ENCODE measurements around the gene RBM20.
"Not testable (repeated sequence)": the region's sequence is repeated elsewhere in the genome, so short reads cannot be mapped to it uniquely, and the experiment has no call there.

RBM20 gene

GRCh38 chr10:110643653-110644597, at the start of gene RBM20:
TSS of gene RBM20 (plus strand) at chr10:110644336. CDS start at chr10:110644455, 119 bp downstream.
- no peak for DNase-seq

GRCh38 chr10:110597476-110597875, 46.7 kb upstream of the RBM20 start:
- no peak for DNase-seq

- DNase-seq, result no peak
Measured at GRCh38 chr10:110600487-110601101, 43.5 kb upstream of the RBM20 start.

GRCh38 chr10:110601581-110601980, 42.6 kb upstream of the RBM20 start:
- no peak for DNase-seq

DNA sequence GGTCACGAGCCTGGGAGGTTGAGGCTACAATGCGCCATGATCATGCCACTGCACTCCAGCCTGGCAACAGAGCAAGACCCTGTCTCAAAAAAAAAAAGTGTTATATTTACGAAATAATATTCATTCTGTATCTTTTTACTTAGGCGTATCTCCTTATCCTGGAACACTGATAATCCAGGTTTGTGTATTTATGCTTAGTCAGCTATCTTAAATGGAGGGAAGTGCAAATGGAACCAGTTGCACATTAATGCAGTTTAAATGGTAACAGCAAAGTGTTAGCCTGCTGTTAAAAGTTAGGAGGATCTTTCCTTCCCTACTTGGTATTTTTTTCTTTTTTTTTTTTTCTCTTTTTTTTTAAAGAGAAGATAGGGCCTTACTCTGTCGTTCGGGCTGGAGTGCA, 36.0 kb upstream of the RBM20 start:
- DNase-seq, result no peak

GRCh38 chr10:110609605-110610004, 34.5 kb upstream of the RBM20 start:
- no peak for DNase-seq

DNA sequence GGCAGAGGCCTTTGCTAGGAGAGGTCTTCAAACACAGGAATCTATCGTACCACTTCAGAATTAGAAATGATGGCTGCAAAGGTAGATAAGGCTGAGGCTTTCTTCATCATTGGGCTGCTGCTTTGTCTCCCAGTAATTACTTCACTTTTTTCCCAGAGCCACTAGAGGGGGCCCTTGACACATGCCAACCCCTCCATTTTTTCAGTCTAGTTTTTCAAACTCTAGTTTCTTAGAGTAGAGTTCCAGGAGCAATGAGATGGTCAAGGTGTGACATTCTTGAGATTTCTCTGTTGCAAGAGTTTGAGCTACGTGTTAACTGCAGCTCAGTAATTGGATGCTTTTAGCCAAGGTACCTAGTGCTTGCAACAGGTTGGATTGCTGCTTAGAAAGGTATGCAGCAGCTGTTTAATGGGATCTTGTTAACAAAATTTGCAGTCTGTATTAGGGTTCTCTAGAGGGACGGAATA, 33.8 kb upstream of the RBM20 start:
- DNase-seq, result no peak

DNA sequence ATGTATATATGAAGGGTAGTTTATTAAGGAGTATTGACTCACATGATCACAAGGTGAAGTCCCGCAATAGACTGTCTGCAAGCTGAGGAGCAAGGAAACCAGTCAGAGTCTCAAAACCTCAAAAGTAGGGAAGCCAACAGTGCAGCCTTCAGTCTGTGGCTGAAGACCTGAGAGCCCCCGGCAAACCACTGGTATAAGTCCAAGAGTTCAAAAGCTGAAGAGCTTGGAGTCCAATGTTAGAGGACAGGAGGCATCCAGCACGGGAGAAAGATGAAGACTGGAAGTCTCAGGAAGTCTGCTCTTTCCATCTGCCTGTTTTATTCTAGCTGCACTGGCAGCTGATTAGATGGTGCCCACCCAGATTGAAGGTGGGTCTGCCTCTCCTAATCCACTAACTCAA, 33.4 kb upstream of the RBM20 start:
- DNase-seq, result not testable (repeated sequence)

DNA sequence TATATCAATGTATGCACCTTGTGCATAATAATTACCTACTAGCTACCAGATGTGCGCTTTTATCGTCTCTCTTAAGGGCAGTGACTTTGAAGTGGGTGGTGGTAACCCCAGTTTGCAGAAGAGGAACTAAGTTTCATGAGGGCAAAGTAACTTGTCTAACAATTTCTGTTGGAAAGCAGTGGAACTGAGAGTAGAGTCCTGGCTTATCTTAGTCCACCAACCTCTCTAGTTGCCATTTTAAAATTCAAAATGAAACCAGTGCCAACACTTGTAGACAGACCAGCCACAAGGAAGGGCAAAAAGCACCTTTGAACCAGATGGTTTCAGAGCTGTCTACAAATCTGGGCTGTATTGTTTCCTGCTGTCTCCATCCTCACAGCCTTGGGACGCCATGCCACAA, 32.0 kb upstream of the RBM20 start:
- DNase-seq, result no peak

GRCh38 chr10:110612629-110613028, 31.5 kb upstream of the RBM20 start:
- no peak for DNase-seq

GRCh38 chr10:110613341-110613995, 30.7 kb upstream of the RBM20 start:
- DNase-seq, result no peak

- DNase-seq, result no peak
Measured at GRCh38 chr10:110613996-110614495, 30.1 kb upstream of the RBM20 start.

DNA sequence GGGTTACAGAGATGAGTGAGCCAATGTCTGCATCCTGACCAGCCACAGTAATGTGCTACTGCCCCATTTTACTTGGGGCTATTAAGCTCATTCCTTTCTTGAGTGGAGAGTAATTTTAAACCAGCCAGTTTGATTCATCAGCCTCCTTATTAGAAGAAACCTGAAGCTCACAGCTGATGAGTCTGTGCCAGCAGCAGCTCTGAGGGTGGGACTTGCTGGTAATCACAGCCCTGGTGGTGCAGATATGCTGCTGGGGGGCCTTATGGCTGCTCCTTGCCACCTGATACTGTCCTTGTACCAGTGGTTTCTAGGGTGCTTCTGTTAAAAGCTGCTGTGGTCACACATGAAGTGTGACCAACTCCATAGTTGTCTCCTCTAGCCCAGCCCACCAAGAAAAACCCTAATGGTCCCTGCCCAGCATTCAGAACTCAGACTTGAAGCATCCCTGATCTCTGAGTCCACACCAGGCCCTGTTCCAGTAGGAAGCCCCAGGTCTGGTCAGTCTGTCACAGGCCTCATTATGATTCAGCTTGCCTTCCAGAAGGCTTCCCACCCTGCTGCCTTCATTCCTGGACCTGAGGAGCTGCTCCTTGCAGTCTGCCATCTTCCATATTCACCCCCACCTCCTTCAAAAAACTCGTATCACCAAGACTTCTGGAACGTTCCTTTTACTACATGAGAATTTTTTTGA, 28.9 kb upstream of the RBM20 start:
- no peak for DNase-seq

GRCh38 chr10:110616493-110617033, 27.6 kb upstream of the RBM20 start:
- DNase-seq, result no peak

DNA sequence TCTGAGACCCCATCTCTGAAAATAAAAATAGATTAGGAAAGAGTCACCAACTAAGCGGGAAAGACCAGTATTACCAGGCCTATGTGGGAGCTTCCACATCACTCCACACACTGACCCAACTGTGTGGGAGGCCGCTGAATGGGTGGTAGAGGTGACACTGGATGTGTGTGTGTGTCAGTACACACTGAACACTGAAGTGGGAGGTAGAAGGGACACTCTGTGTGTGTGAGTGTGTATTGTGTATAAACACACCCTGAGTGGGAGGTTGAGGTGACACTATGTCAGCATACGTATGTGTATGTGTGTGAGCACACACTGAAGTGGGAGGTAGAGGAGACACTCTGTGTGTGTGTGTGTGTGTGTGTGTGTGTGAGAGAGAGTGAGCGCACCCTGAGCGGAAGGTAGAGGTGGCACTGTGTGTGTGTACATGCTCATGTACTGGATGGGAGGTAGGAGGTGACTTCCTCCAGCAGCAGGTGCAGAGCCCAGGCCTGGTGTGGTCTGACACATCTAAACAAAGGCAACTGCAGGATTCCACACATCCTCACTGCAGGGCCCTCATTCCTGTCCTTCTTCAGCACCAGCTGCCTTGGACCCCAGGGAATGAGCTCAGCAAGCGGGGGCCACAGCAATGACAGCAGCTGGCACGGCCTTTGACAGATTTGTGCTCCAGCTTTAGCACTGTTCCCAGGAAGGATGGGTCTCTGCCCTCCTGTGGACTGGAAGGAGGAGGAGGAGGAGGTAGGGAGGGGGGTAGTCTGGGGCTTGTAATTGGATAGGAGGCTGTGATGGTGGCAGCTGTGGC, 26.5 kb upstream of the RBM20 start:
- no peak for DNase-seq

- no peak for DNase-seq
Measured at GRCh38 chr10:110618230-110618610, 25.9 kb upstream of the RBM20 start.

GRCh38 chr10:110619514-110620397, 24.4 kb upstream of the RBM20 start:
- no peak for DNase-seq

- no peak for DNase-seq
Measured at GRCh38 chr10:110620398-110620719, 23.8 kb upstream of the RBM20 start.

- DNase-seq, result not testable (repeated sequence)
Measured at GRCh38 chr10:110623316-110623715, 20.8 kb upstream of the RBM20 start.

DNA sequence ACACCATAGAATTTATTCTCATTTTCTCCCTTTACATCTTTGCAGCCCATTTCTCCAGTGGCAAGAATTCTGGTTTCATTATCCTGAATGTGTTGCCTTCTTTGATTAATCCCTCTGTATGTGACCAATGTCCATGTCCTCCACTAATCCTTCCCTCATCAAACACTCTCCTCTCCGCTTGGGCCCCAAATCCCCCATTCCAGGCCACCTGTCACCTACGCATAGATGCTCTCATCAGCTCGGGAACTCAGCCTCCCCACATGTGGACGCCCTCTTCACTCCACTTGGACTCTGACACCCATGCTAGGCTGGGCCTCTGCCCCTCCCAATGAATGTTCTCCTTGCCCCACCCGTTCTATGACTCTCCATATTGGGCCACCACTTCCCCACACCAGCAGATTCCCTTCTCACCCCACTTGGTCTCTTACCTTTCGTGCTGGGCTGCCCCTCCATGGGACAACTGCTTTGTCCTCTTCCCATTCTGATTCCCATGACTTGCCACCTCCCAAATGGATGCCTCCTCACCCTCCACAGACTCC, 18.7 kb upstream of the RBM20 start:
- DNase-seq, result no peak
